Measurements from ENCODE around the gene SLC43A2. TPM values are rescaled to one million over a fixed set of nuclear protein-coding genes. Genes with fewer than 3 reads are reported as not detected.

SLC43A2 gene
- total and polyA plus RNA-seq, 2 of the 13 experiments (the other 11 are each of a cell fraction or from before 2014, with no cell fraction given), result 7.3 to 20.0 TPM

- TF ChIP-seq ZNF512 (CRISPR knock-in tag; IDR thresholded peaks at IDR 0.05) (no peak), HOXA7 (CRISPR knock-in tag; IDR thresholded peaks at IDR 0.05) (no peak), TMF1 (CRISPR knock-in tag; IDR thresholded peaks at IDR 0.05; ENCODE audit: low read depth) (no peak), CREM (IDR thresholded peaks at IDR 0.05) (no peak), CREM (CRISPR knock-in tag; IDR thresholded peaks at IDR 0.05) (no peak), KMT2A (CRISPR knock-in tag; IDR thresholded peaks at IDR 0.05) (no peak), HNRNPK (IDR thresholded peaks at IDR 0.05; ENCODE audit: low read depth, low read length, poor library complexity, severe bottlenecking) (peak; percentile 46), ZNF737 (CRISPR knock-in tag; IDR thresholded peaks at IDR 0.05; ENCODE audit: borderline replicate concordance) (no peak), ZFP62 (CRISPR knock-in tag; IDR thresholded peaks at IDR 0.05) (no peak), RARA (CRISPR knock-in tag; IDR thresholded peaks at IDR 0.05) (no peak), ELF3 (CRISPR knock-in tag; IDR thresholded peaks at IDR 0.05) (peak; percentile 18; the same call in 1 of the 2 replicates), DR1 (CRISPR knock-in tag; IDR thresholded peaks at IDR 0.05) (no peak), ZMYM2 (CRISPR knock-in tag; IDR thresholded peaks at IDR 0.05) (no peak), RELA (CRISPR knock-in tag; IDR thresholded peaks at IDR 0.05) (no peak), ZNF781 (CRISPR knock-in tag; IDR thresholded peaks at IDR 0.05; ENCODE audit: borderline replicate concordance, not compliant biosample characterization) (no peak), SP140L (CRISPR knock-in tag; IDR thresholded peaks at IDR 0.05; ENCODE audit: borderline replicate concordance) (no peak), MTF2 (CRISPR knock-in tag; IDR thresholded peaks at IDR 0.05; ENCODE audit: borderline replicate concordance) (peak; percentile 90; the same call in 1 of the 2 replicates), SAP130 (CRISPR knock-in tag; IDR thresholded peaks at IDR 0.05; ENCODE audit: low read depth) (peak; percentile 80), ZNF251 (CRISPR knock-in tag; IDR thresholded peaks at IDR 0.05) (no peak), NFYC (CRISPR knock-in tag; IDR thresholded peaks at IDR 0.05) (no peak), RBFOX2 (IDR thresholded peaks at IDR 0.05; ENCODE audit: low read depth, low read length) (peak; percentile 86), NFIC (IDR thresholded peaks at IDR 0.05; ENCODE audit: low read length) (no peak), SRSF9 (IDR thresholded peaks at IDR 0.05; ENCODE audit: borderline replicate concordance, insufficient read depth, low read depth, low read length, poor library complexity, severe bottlenecking) (no peak), HOMEZ (CRISPR knock-in tag; IDR thresholded peaks at IDR 0.05; ENCODE audit: low read depth) (no peak), ZNF569 (CRISPR knock-in tag; IDR thresholded peaks at IDR 0.05; ENCODE audit: borderline replicate concordance) (no peak)
Measured at GRCh38 chr17:1648963-1649843, 20.6 kb upstream of the SLC43A2 start (continued).

Measured in HepG2 (cell line).